ENCODE results near the gene MAGEF1.

- no peak for TF ChIP-seq REST (IDR thresholded peaks at IDR 0.05; ENCODE audit: insufficient read depth in 1 of 2, low read depth in 2 of 2, low read length in 2 of 2)
- no peak for TF ChIP-seq SIN3A (IDR thresholded peaks at IDR 0.05; ENCODE audit: borderline replicate concordance, insufficient read depth, low read length)
- no peak for TF ChIP-seq POLR2AphosphoS5 (IDR thresholded peaks at IDR 0.05; ENCODE audit: low read depth, low read length)
- no peak for TF ChIP-seq FOXP2 (optimal IDR thresholded peaks at IDR 0.05; ENCODE audit: borderline replicate concordance, extremely low read depth, extremely low read length, insufficient read depth)
- no peak for TF ChIP-seq TAF1 (IDR thresholded peaks at IDR 0.05; ENCODE audit: borderline replicate concordance, insufficient read depth, low read length)
Measured at GRCh38 chr3:184743248-184743647, 31.4 kb upstream of the MAGEF1 start.
